ENCODE results near the gene ANKRD23. TPM values are rescaled to one million over a fixed set of nuclear protein-coding genes. Genes with fewer than 3 reads are reported as not detected.

ANKRD23 gene
- total and polyA plus RNA-seq, 2 of the 13 experiments (the other 11 are each of a cell fraction or from before 2014, with no cell fraction given), result 1.5 to 1.6 TPM

- TF ChIP-seq NR0B2 (CRISPR knock-in tag; IDR thresholded peaks at IDR 0.05) (no peak), FOXP4 (CRISPR knock-in tag; IDR thresholded peaks at IDR 0.05) (peak; percentile 98), CCAR2 (optimal IDR thresholded peaks at IDR 0.05; ENCODE audit: low read depth, low read length) (peak; percentile 89), PHF8 (CRISPR knock-in tag; IDR thresholded peaks at IDR 0.05) (peak; percentile 73), DZIP1 (CRISPR knock-in tag; IDR thresholded peaks at IDR 0.05) (no peak), KLF12 (CRISPR knock-in tag; IDR thresholded peaks at IDR 0.05; ENCODE audit: borderline replicate concordance) (peak; percentile 94; the same call in 1 of the 2 replicates), ZNF253 (CRISPR knock-in tag; IDR thresholded peaks at IDR 0.05; ENCODE audit: borderline replicate concordance) (no peak), HDAC6 (IDR thresholded peaks at IDR 0.05; ENCODE audit: low read depth, low read length) (0 out of 2 replicates have a peak, but pooled peaks have one; percentile 51), ZNF576 (CRISPR knock-in tag; IDR thresholded peaks at IDR 0.05) (no peak), ZNF784 (CRISPR knock-in tag; IDR thresholded peaks at IDR 0.05; ENCODE audit: borderline replicate concordance) (peak; percentile 69; the same call in 1 of the 2 replicates), ETS1 (CRISPR knock-in tag; IDR thresholded peaks at IDR 0.05) (no peak), ZNF18 (CRISPR knock-in tag; IDR thresholded peaks at IDR 0.05; ENCODE audit: insufficient replicate concordance) (no peak), ZNF83 (CRISPR knock-in tag; IDR thresholded peaks at IDR 0.05; ENCODE audit: borderline replicate concordance) (no peak; the same call in 1 of the 2 replicates), ZNF256 (CRISPR knock-in tag; conservative IDR thresholded peaks at IDR 0.05) (peak; percentile 82; the same call in 1 of the 2 replicates)
These were observed 24.5 kb downstream of the ANKRD23 start (continued) for GRCh38 chr2:96819128-96819875.

Measured in HepG2 (cell line).